GM18508 (cell line): ENCODE results near the gene TRABD2A.
A peak's percentile ranks its signal among the peaks of the same experiment; 100 is the strongest.

ENCODE experiments used
- ATAC-seq: cut with Tn5 transposase; IDR thresholded peaks from one replicate; pipeline ENCODE4 v1.9.1; 2021; ENCODE audit warnings: moderate number of reproducible peaks; ENCODE audit not compliant: insufficient read depth, unreplicated experiment

TRABD2A gene

DNA sequence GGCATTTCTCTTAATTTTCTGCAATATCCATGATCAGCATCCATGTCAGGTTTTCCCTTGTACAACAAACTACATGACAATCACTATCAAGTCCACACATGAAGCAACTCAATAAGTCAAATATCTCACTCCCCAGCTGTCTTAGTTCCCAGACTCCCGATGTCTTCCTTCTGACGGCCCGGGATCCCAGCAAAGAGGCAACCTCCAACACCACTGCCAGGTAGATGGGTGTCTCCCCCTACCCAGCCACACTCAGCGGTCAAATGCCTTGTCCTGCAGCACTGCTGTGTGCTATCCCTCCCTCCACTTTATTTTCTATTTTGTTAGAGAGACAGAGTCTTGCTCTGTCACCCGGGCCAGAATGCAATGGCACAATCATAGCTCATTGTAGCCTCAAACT, 23.3 kb downstream of the TRABD2A start:
- no peak for ATAC-seq

GRCh38 chr2:84856787-84857186, 24.1 kb downstream of the TRABD2A start:
- ATAC-seq, result no peak

DNA sequence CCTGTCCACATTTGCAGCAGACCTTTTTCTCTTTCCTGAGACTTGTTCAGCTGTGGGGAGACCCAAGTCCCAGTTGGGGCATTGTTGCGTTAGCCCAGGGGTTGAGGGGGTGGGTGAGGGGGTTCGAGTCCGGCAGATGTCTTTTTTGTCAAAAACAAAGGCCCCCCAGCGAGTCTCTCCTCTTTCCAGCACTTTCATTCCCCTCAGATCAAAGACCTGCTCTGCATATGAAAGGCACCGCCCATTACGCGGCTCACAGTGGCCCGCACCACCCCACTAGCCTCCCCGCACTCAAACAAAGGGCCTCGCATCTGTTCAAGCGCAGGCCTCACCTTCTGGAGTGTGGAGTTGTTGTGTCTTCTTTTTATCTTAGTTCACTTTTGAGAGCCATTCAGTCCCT, 25.2 kb downstream of the TRABD2A start:
- ATAC-seq, result no peak

DNA sequence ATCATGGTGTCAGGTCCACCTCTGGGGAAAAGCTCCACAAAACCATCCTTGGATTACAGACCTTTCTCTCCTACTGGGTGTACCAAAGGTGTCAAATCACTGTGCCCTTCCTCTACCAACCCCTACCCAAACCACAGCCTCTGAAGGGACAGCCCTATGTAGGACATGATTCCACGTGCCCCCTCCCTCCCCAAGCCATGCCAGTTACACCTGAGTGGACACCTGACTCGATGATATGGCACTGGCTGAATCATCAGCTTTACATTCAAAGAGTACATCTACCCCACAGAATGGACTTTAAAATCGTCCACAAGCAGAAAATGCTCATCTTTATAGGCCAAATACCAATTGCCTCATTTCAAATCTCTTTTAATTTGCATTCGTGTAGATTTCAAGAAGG, 26.0 kb downstream of the TRABD2A start:
- ATAC-seq, result no peak

DNA sequence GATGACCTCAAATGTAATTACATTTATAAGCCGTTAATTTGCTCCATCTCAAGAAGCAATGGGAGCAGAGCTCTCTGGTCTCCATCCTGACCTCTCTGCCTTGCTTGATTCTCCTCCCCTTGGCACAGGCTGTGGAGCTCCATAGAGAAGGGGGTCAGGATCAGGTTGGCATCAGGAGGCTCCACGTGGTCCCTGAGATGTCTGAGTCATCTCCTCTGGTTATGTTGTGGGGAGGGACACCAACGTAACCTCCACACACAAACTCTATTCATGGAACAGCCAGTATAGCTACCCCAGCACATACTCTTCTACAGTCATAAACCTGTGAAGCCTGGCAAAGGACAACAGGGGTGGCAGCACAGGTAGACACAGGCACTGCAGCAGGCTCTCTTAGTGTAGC, 29.0 kb downstream of the TRABD2A start:
- ATAC-seq, result no peak

DNA sequence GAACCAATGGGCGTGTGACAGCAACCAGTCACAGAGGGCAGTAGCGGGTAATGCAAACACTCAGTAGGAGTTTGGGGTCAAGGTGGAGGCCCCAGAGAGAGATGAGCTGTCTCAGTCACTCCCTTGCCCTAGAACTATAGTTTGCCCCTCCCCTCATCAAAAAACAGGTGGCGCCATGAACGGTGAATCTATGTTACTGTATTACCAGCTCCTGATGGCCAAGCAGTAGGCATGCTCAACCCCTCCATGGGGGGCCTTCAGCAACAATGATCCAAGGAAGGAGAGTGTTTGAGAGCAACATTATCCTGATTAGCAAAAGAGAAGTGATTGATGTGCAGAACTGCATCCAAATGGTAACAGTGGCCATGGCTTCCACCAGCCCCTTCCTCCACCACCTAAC, 30.4 kb downstream of the TRABD2A start:
- ATAC-seq, result no peak

- no peak for ATAC-seq
Measured at GRCh38 chr2:84849271-84849952, 31.5 kb downstream of the TRABD2A start.

- ATAC-seq, result no peak
Measured at GRCh38 chr2:84847326-84848050, 33.4 kb downstream of the TRABD2A start.

DNA sequence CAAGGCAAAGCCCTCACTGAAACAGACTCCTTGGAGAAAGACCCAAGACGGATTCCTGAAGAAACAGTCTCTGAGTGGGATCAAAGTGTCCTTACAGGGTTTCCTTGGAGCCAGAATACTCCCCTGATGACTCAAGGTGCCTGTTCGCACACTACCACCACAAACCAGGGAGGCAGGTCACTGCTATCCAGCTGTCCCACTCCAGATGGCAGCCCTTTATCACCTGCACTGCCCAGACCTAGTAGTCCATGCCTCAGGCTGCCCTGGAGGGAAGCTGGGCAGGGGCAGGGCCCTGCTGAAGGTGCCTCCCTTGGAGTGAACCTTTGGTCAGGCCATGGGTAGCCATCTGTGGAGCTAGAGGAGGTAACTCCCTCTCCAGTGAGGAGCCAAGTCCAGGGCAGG, 34.1 kb downstream of the TRABD2A start:
- ATAC-seq, result no peak

- no peak for ATAC-seq
Measured at GRCh38 chr2:84846041-84846663, 34.7 kb downstream of the TRABD2A start.

- ATAC-seq, result no peak
Measured at GRCh38 chr2:84844141-84844540, 36.7 kb downstream of the TRABD2A start.

GRCh38 chr2:84841577-84841976, 39.3 kb downstream of the TRABD2A start:
- no peak for ATAC-seq

DNA sequence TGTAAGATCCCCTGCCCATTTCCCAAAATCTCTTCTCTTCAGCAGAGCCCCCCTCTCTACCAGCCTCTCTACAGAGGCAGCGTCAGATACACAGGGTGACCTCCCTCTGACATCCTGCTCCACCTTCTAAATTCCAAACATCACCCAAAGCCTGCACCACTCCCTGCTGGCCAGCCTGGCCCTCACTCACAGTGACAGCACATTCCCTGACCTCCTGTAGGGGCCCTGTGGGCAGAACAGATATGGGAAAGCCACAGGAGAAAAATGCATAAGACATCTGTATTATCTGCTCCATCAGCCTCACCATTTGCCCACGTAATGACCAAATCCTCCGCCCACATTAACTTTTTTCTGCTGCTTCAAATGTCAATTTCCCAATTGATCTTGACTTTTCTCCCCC, 40.6 kb downstream of the TRABD2A start:
- no peak for ATAC-seq

GRCh38 chr2:84839851-84840250, 41.0 kb downstream of the TRABD2A start:
- no peak for ATAC-seq

- no peak for ATAC-seq
Measured at GRCh38 chr2:84838434-84839145, 42.3 kb downstream of the TRABD2A start.

- ATAC-seq, result no peak
Measured at GRCh38 chr2:84836215-84836614, 44.7 kb downstream of the TRABD2A start.

DNA sequence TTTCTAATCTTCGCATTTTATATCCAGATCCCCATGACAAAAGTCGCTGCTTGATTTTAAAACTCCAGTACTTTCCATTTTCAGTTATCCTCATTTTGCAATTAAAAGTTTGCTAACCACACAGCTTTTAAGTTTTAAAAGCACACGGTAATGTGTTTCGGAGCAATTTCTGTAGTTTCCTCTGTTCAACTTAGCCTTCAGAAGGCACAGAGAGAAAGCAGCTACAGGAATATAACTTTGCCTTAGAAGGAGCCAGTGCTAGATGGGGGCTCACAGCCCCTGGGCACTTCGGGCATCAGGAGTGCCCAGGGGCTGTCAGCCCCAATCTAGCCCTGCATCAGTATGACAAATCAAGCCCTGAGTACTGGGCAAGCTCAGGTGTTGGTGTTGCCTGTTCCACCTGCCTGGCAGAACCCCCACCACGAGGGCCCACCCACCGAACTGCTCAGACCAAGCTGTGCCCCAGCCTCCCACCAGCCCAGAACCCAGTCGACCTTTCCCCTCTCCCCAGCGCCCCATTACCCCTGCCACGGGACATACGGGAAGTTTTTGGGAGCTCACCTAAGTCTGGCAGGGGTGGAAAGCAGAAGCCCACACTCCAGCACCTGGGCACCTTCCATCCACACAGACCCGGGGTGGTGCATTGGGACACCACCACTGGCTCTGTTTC, 47.3 kb downstream of the TRABD2A start:
- no peak for ATAC-seq

DNA sequence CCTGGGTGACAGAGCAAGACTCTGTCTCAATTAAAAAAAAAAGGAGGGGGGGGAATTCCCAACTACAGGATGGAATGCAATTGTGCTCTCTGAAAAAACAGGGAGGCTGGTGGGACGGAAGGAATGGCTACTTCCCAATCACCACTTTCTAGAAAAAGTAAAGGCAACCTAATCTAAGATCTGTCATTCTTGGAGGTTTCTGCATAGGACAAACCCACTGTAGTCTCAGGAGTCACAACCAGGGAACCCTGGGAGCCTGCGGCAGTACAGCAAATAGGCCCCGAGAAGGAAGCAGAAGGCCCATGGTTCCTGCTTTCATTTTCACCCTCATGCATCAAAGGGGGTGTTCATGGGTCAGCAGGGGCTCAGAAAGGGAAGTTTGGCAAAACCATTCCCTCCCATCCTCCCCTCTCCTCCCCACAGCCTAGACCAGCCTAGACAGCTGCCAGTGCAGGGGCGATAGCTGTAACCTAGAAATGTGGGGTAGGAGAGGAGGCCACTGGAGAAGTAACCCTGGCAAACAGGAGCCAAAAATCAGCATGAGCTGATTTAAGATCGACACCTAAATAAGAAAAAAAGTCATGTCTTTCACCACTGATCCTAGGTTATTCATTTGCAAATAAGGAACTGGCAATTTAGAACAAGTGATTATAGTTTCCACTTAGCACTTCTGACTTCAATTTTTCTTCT, 48.0 kb downstream of the TRABD2A start:
- ATAC-seq, result peak; percentile 67

DNA sequence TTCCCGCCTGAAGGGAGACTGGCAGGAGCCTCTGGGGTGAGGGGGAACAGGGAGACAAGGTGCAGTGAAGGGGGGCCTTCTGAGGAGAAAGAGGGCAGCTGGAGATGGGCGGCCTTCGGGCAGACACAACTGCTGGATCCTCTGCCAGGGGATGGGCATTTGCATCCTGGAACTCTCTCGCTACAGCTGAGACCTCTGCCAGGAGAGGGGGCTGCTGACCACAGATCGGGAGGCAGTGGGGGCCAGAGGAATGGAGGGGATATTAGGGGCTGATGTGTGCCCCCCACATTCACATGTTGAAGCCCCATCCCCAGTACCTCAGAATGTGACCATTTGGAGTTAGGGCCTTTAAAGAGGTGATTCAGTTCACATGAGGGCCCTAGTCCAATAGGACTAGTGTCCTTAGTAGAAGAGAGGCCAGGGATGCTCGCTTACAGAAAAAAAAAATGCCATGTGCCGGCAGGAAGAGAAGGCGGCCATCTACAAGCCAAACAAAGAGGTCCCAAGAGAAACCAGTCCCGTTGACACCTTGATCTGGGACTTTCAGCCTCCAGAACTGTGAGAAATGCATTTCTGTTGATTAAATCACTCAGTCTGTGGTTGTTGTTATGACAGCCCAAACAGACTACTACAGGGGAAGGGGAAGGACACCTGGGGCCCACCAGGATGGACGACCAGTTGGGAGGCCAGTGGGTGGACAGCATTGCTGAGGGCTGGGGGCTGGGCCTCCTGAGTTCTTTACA, 50.0 kb downstream of the TRABD2A start:
- ATAC-seq, result no peak
